DOHH2 (cell line): ENCODE results near the gene MTFR1L.
A peak's percentile ranks its signal among the peaks of the same experiment; 100 is the strongest.

Experiments
- H3F3A ChIP-seq: fragments of 200-600 bp; sonication (generic), shearing (Covaris generic); 2 replicates; pipeline ENCODE4 v1.6.0; 2016; ENCODE audit warnings: antibody characterized with exemption, mild to moderate bottlenecking; ENCODE audit not compliant: control insufficient read depth, insufficient read depth
- H3K27ac ChIP-seq: fragments of 200-600 bp; sonication (generic); 2 replicates; pipeline ENCODE4 v1.5.1; 2014; ENCODE audit warnings: low read depth, mild to moderate bottlenecking, low read length, moderate library complexity
- H3K27me3 ChIP-seq: fragments of 200-600 bp; sonication (generic); 2 replicates; pipeline ENCODE4 v1.6.1; 2014; ENCODE audit warnings: mild to moderate bottlenecking, low read length, mixed read lengths; ENCODE audit not compliant: control insufficient read depth
- H3K36me3 ChIP-seq: fragments of 200-600 bp; sonication (generic); 2 replicates; pipeline ENCODE4 v1.6.1; 2014; ENCODE audit warnings: mild to moderate bottlenecking, low read length, moderate library complexity, mixed read lengths; ENCODE audit not compliant: control insufficient read depth
- H3K4me1 ChIP-seq: fragments of 200-600 bp; sonication (generic); 2 replicates; pipeline ENCODE4 v1.6.1; 2014; ENCODE audit warnings: mild to moderate bottlenecking, low read length, mixed read lengths; ENCODE audit not compliant: control insufficient read depth
- H3K4me2 ChIP-seq: fragments of 200-600 bp; sonication (generic); 2 replicates; pipeline ENCODE4 v1.6.0; 2014; ENCODE audit warnings: mild to moderate bottlenecking, low read length, moderate library complexity
- H3K4me3 ChIP-seq: fragments of 200-600 bp; sonication (generic); 2 replicates; pipeline ENCODE4 v1.5.1; 2014; ENCODE audit warnings: mild to moderate bottlenecking, low read length, mixed read lengths
- H3K79me2 ChIP-seq: fragments of 200-600 bp; sonication (generic); 2 replicates; pipeline ENCODE4 v1.6.1; 2014; ENCODE audit warnings: mild to moderate bottlenecking, low read length, mixed read lengths; ENCODE audit not compliant: control insufficient read depth
- H3K9me2 ChIP-seq: fragments of 200-600 bp; sonication (generic); replicated peaks from 2 replicates; pipeline ENCODE4 v1.6.1; 2014; ENCODE audit warnings: mild to moderate bottlenecking, low read length, mixed read lengths; ENCODE audit not compliant: control insufficient read depth
- H3K9me3 ChIP-seq: fragments of 200-600 bp; sonication (generic); 2 replicates; pipeline ENCODE4 v1.6.1; 2014; ENCODE audit warnings: antibody characterized with exemption, low read length, mixed read lengths; ENCODE audit not compliant: control insufficient read depth, insufficient read depth
- H4K20me1 ChIP-seq: fragments of 200-600 bp; sonication (generic); 2 replicates; pipeline ENCODE4 v1.6.0; 2014; ENCODE audit warnings: low read depth, mild to moderate bottlenecking, antibody characterized with exemption, low read length, moderate library complexity; ENCODE audit not compliant: control insufficient read depth, insufficient read depth
- EZH2phosphoT487 ChIP-seq: fragments of 200-600 bp; sonication (generic); IDR thresholded peaks from 2 replicates; pipeline ENCODE4 v1.6.1; 2017; ENCODE audit warnings: borderline replicate concordance, mild to moderate bottlenecking, antibody characterized with exemption, low read length, moderate library complexity, mixed read lengths
- TF ChIP-seq, protein P1 (sequence below): fragments of 200-600 bp; sonication (generic); IDR thresholded peaks from one replicate; pipeline ENCODE4 v1.5.1; 2014; ENCODE audit warnings: antibody characterized with exemption, mild to moderate bottlenecking, low read depth, low read length; ENCODE audit not compliant: poor library complexity, severe bottlenecking

The MTFR1L gene

DNA sequence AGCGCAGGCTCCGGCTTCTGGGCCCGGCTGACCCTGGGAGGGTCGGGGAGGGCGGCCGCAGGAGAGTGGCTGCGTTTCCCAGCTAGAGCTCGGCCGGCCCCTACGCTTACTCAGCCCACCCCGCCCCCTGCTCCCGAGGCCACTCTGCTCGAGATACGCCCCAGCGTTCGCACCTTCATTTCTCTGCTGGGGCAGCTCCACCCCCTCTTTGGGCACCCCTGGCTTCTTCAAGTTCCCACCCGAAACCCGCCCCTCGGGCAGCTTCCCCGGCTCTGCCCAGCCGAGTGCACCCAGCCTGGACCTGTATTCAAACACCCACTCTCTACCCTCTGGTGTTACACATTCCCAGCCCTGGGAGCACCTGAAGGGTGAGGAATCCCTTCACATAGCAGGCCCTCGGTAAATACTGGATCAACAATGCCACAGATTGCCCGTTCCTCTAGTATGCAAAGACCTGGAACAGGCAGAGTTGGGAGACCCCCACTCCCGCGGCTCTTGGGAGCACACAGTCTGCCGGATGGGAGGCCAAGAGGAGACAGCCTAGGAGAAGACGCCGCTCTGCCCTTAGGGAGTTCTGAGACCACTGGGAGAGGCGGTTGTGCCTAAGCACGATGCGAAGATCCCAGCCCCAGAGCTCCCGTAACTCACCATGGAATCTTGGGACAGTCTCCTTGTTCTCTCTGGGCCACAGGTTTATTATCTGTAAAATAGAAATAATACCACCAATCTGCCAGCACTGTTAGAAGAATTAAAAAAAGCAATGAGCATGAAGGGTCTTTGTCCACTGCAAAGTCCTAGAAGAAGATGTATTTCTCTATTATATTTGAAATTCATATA is 56.3 kb downstream of the MTFR1L start:
- Histone ChIP-seq H3K4me2 (peak overlapping the region; percentile 79), H3K27ac (no peak overlapping the region), H3K4me1 (peaks cover 45% of the 10 kb centered on the region), H3K27me3 (peaks cover 25% of the 10 kb centered on the region), H3K36me3 (no peaks in the 10 kb centered on the region), H3K9me3 (no peaks in the 10 kb centered on the region), H4K20me1 (no peaks in the 10 kb centered on the region), H3K4me3 (peak overlapping the region; percentile 73), H3F3A (peaks cover 10% of the 10 kb centered on the region), H3K79me2 (no peaks in the 10 kb centered on the region), H3K9me2 (no peaks in the 10 kb centered on the region)
- no peak for TF ChIP-seq EZH2phosphoT487
- TF ChIP-seq, protein P1, sequence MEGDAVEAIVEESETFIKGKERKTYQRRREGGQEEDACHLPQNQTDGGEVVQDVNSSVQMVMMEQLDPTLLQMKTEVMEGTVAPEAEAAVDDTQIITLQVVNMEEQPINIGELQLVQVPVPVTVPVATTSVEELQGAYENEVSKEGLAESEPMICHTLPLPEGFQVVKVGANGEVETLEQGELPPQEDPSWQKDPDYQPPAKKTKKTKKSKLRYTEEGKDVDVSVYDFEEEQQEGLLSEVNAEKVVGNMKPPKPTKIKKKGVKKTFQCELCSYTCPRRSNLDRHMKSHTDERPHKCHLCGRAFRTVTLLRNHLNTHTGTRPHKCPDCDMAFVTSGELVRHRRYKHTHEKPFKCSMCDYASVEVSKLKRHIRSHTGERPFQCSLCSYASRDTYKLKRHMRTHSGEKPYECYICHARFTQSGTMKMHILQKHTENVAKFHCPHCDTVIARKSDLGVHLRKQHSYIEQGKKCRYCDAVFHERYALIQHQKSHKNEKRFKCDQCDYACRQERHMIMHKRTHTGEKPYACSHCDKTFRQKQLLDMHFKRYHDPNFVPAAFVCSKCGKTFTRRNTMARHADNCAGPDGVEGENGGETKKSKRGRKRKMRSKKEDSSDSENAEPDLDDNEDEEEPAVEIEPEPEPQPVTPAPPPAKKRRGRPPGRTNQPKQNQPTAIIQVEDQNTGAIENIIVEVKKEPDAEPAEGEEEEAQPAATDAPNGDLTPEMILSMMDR: no peak

DNA sequence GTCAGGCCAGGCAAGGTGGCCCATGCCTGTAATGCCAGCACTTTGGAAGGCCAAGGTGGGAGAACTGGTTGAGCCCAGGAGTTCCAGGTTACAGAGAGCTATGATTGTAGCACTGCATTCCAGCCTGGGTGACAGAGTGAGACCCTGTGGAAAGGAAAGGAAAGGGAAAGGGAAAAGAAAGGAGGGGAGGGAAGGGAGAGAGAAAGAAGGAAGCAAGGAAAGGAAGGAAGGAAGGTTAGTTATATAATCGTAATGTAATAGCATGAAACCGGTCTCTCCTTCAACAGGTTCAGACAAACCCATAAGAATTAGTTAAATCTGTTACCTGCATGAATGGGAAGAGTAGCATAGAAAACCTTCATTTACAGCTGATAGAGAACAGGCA is 56.9 kb downstream of the MTFR1L start:
- H3K27me3 ChIP-seq: peaks cover 25% of the 10 kb centered on the region
- no peak overlapping the region for H3K4me2 ChIP-seq
- H3K4me3 ChIP-seq: no peak overlapping the region
- H3K36me3 ChIP-seq: no peaks in the 10 kb centered on the region
- no peak overlapping the region for H3K27ac ChIP-seq
- peaks cover 10% of the 10 kb centered on the region for H3F3A ChIP-seq
- no peaks in the 10 kb centered on the region for H3K9me2 ChIP-seq
- H3K79me2 ChIP-seq: no peaks in the 10 kb centered on the region
- no peaks in the 10 kb centered on the region for H4K20me1 ChIP-seq
- TF ChIP-seq, protein P1: no peak
- no peak for TF ChIP-seq EZH2phosphoT487
- H3K9me3 ChIP-seq: no peaks in the 10 kb centered on the region
- peaks cover 39% of the 10 kb centered on the region for H3K4me1 ChIP-seq

DNA sequence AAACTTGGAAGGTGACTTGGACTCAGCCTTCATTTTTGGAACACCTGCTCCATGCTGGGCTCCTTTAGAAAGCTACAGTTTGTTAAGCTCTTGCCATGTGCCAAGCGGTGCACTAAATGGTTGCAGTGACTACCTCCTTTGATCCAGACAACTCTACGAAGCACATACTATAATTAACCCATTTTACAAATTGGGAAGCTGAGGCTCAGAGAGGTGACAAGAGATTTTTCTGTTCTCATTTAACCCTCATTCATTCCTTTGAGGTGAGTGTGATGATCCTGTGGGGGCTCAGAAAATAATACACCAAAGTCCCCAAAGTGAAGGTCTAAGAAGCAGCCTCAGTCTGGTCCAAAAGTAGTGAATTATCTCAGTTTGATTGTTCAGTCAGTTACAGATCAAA is 57.4 kb downstream of the MTFR1L start:
- no peaks in the 10 kb centered on the region for H3K36me3 ChIP-seq
- H3K79me2 ChIP-seq: no peaks in the 10 kb centered on the region
- no peak overlapping the region for H3K4me3 ChIP-seq
- H3K4me1 ChIP-seq: peaks cover 35% of the 10 kb centered on the region
- no peak overlapping the region for H3K4me2 ChIP-seq
- no peaks in the 10 kb centered on the region for H4K20me1 ChIP-seq
- peaks cover 25% of the 10 kb centered on the region for H3K27me3 ChIP-seq
- no peaks in the 10 kb centered on the region for H3K9me2 ChIP-seq
- H3K27ac ChIP-seq: no peak overlapping the region
- no peaks in the 10 kb centered on the region for H3K9me3 ChIP-seq
- no peak for TF ChIP-seq EZH2phosphoT487
- TF ChIP-seq, protein P1: no peak
- peaks cover 10% of the 10 kb centered on the region for H3F3A ChIP-seq
